K562 (cell line): Measurements from ENCODE around the gene FOXL3. TPM values are rescaled to one million over a fixed set of nuclear protein-coding genes. Genes with fewer than 3 reads are reported as not detected.

Experiments used
- ATAC-seq: fragments of 200-7000 bp; cut with Tn5 transposase; 3 replicates; pipeline ENCODE4 v1.9.1; 2020; ENCODE audit warnings: moderate library complexity
- BruUV-seq: library from RNA; stranded (reverse); fragments of 400-500 nt; replicated peaks from 2 replicates; lab custom pipeline; 2021; lab: Mats Ljungman, UMichigan
- CTCF ChIA-PET: fragments of 300-600 bp; formaldehyde crosslinking; extraction: SDS; loops from one replicate; lab custom pipeline; 2021; ENCODE audit warnings: low intra/inter-chr PET ratio; lab: Yijun Ruan, JAX
- POLR2A ChIA-PET: fragments of 300-600, 350-650 bp; sonication (Branson Sonifier 250); formaldehyde crosslinking; extraction: SDS; loops from one replicate; lab custom pipeline; 2021; ENCODE audit warnings: antibody characterized with exemption, inconsistent platforms; lab: Yijun Ruan, JAX
- DNase-seq, 4 experiments: peaks; one replicate each; pipeline versions ENCODE4 v3.0.0 to v3.0.0-alpha.2; 2011 to 2018; ENCODE audit warnings: low spot score in 3 of 4, mixed read lengths in 3 of 4; ENCODE audit errors: extremely low read depth in 1 of 4
- FAIRE-seq: peaks from 2 replicates; lab custom pipeline; 2011; peaks lifted over from hg19 to GRCh38; lab: Jason Lieb, UNC
- H2AFZ ChIP-seq: 2 replicates; pipeline ENCODE4 v1.6.0; 2011; ENCODE audit warnings: low read depth, low read length, control low read depth, inconsistent platforms
- H3K27ac ChIP-seq: fragments of 200-600 bp; 3 replicates; pipeline ENCODE4 v1.8.0; 2011; ENCODE audit warnings: low read depth, mild to moderate bottlenecking, control low read depth, inconsistent platforms, low read length, moderate library complexity, mixed read lengths; ENCODE audit errors: extremely low read depth
- H3K27me3 ChIP-seq, 2 experiments: fragments of 300-600 bp in 1 of 2; 2 replicates in 1 of 2; 3 replicates in 1 of 2; pipeline versions ENCODE4 v1.6.0 to v1.8.0; 2011; ENCODE audit warnings: inconsistent platforms in 2 of 2, low read length in 2 of 2, mild to moderate bottlenecking in 1 of 2, mixed read lengths in 1 of 2, moderate library complexity in 1 of 2; ENCODE audit not compliant: control insufficient read depth in 2 of 2, insufficient read depth in 2 of 2
- H3K36me3 ChIP-seq: fragments of 300-600 bp; 3 replicates; pipeline ENCODE4 v1.8.0; 2011; ENCODE audit warnings: mild to moderate bottlenecking, low read length, inconsistent platforms; ENCODE audit not compliant: control insufficient read depth, insufficient read depth
- H3K4me1 ChIP-seq, 2 experiments: fragments of 200-600 bp in 1 of 2; replicated peaks in 1 of 2; 2 replicates in 1 of 2; 3 replicates in 1 of 2; pipeline versions ENCODE4 v1.5.1 to v1.8.0; 2011; ENCODE audit warnings: inconsistent platforms in 2 of 2, low read length in 2 of 2, mild to moderate bottlenecking in 1 of 2, mixed read lengths in 1 of 2, moderate library complexity in 1 of 2; ENCODE audit not compliant: control insufficient read depth in 2 of 2, insufficient read depth in 2 of 2
- H3K4me2 ChIP-seq: 2 replicates; pipeline ENCODE4 v1.6.1; 2011; ENCODE audit warnings: low read length, control low read depth, inconsistent platforms, mixed read lengths; ENCODE audit not compliant: insufficient read depth
- H3K4me3 ChIP-seq: fragments of 200-600 bp; sonication (generic), shearing (Covaris generic); 2 replicates; pipeline ENCODE4 v1.5.1; 2016; ENCODE audit warnings: control low read depth, inconsistent platforms
- H3K79me2 ChIP-seq: fragments of 200-600 bp; 3 replicates; pipeline ENCODE4 v1.8.0; 2011; ENCODE audit warnings: low read length, inconsistent platforms; ENCODE audit not compliant: control insufficient read depth, insufficient read depth
- H3K9ac ChIP-seq, 2 experiments: 2 replicates each; pipeline versions ENCODE4 v1.6.0 to v1.6.1; 2011; ENCODE audit warnings: low read depth in 2 of 2, low read length in 2 of 2, control low read depth in 1 of 2, inconsistent platforms in 1 of 2, mild to moderate bottlenecking in 1 of 2, mixed read lengths in 1 of 2; ENCODE audit not compliant: insufficient read depth in 1 of 2
- H3K9me1 ChIP-seq: one replicate; pipeline ENCODE4 v1.6.0; 2011; ENCODE audit warnings: inconsistent platforms, mild to moderate bottlenecking, low read length, moderate library complexity; ENCODE audit not compliant: control insufficient read depth, insufficient read depth
- H3K9me3 ChIP-seq: replicated peaks from 2 replicates; pipeline ENCODE4 v1.5.1; 2011; ENCODE audit warnings: low read depth, low read length, inconsistent platforms; ENCODE audit not compliant: control insufficient read depth, insufficient read depth
- H4K20me1 ChIP-seq: replicated peaks from 2 replicates; pipeline ENCODE4 v1.6.1; 2011; ENCODE audit warnings: low read length, inconsistent platforms, mixed read lengths; ENCODE audit not compliant: control insufficient read depth, insufficient read depth
- HINFP ChIP-seq: fragments of 450-650 bp; conservative IDR thresholded peaks from 2 replicates; pipeline ENCODE4 v1.6.1; 2016; ENCODE audit warnings: missing genetic modification characterization, low read depth, mild to moderate bottlenecking, control low read depth, missing compliant biosample characterization
- MTF1 ChIP-seq: fragments of 250-450 bp; sonication (Bioruptor Pico); IDR thresholded peaks from 2 replicates; pipeline ENCODE4 v1.9.0; 2021; ENCODE audit warnings: moderate library complexity, mild to moderate bottlenecking, inconsistent platforms, borderline replicate concordance
- SPI1 ChIP-seq: IDR thresholded peaks from 2 replicates; pipeline ENCODE4 v1.6.1; 2011; ENCODE audit warnings: low read depth, low read length, control low read depth, borderline replicate concordance
- THRAP3 ChIP-seq: fragments of 450-650 bp; IDR thresholded peaks from 2 replicates; pipeline ENCODE4 v1.6.1; 2016; ENCODE audit warnings: mild to moderate bottlenecking, inconsistent platforms, borderline replicate concordance
- ZNF551 ChIP-seq: fragments of 250-450 bp; sonication (Bioruptor Pico); IDR thresholded peaks from 2 replicates; pipeline ENCODE4 v1.5.0; 2021; ENCODE audit warnings: mild to moderate bottlenecking, moderate library complexity
- WGBS: fragments of 100-300 bp; shearing (Covaris generic); methylation state at CpG from one replicate; pipeline ENCODE4 v1.1.6; 2016; ENCODE audit warnings: low coverage, mixed read lengths; ENCODE audit not compliant: insufficient coverage; ENCODE audit errors: missing lambda C conversion rate; 5-methylcytosine and 5-hydroxymethylcytosine counted together
- in situ Hi-C: fragments of 300-500 bp; cut with MboI; formaldehyde crosslinking; loops from 4 replicates; pipeline ENCODE4 v1.15.0; 2018; ENCODE audit warnings: inconsistent platforms, mixed read lengths
- intact Hi-C: fragments of 100-400 bp; cut with micrococcal nuclease; formaldehyde crosslinking; loops from 2 replicates; pipeline ENCODE4 v1.14.2; 2022
- polyA plus RNA-seq, 8 experiments: library from polyadenylated mRNA; depleted of rRNA in 4 of 8; stranded (reverse) in 5 of 8; unstranded in 3 of 8; fragments of >200 nt; fragmentation: Nextera tagmentation in 2 of 8; fragmentation: Illumina TruSeq in 1 of 8; extraction: Ambion mirVana in 2 of 8; extraction: Trizol in 1 of 8; gene quantifications; 2 replicates each; pipeline versions ENCODE4 v1.2.1 to v1.2.3, GENCODE V29; 2011 to 2014; ENCODE audit warnings: inconsistent platforms in 1 of 8, missing spikeins in 1 of 8
- total RNA-seq, 7 experiments: library from RNA; depleted of rRNA in 6 of 7; stranded (reverse); fragments of >200 nt in 6 of 7; fragmentation: Illumina TruSeq in 2 of 7; extraction: Trizol in 2 of 7; gene quantifications; 2 replicates each; pipeline versions ENCODE4 v1.2.1 to v1.2.3, GENCODE V29; 2011 to 2021; ENCODE audit warnings: low replicate concordance in 1 of 7

Gene FOXL3
- total and polyA plus RNA-seq, 9 of the 15 experiments (the other 6 are each of a cell fraction or from before 2014, with no cell fraction given): not detected

GRCh38 chr7:298375-298702 is 8.4 kb downstream of the FOXL3 start (continued):
- no peak for TF ChIP-seq ZNF551
- TF ChIP-seq THRAP3: no peak
- TF ChIP-seq HINFP (tag): no peak

- FAIRE-seq (no peak), ATAC-seq (no peak), DNase-seq (no peak)
- no peak overlapping the region for H3K27ac ChIP-seq
- TF ChIP-seq MTF1 (CRISPR knock-in tag) (no peak), SPI1 (0 out of 2 replicates have a peak, but pooled peaks have one; percentile 60)
- peaks cover 4% of the 10 kb centered on the region for H3K9me1 ChIP-seq
- ChIA-PET CTCF (no interaction called here), POLR2A (no interaction called here)
- no peak overlapping the region for H3K9ac ChIP-seq
- H3K79me2 ChIP-seq: no peaks in the 10 kb centered on the region
- no peaks in the 10 kb centered on the region for H3K36me3 ChIP-seq
- no TSS peak for BruUV-seq
- no peaks in the 10 kb centered on the region for H3K9me3 ChIP-seq
- 2% methylated on average over 13 of the region's 13 CpGs for WGBS
- H3K4me1 ChIP-seq: peaks cover 0 to 6% of the 10 kb centered on the region in 2 experiments; a peak in 1 of 5 replicates
- peaks cover 29 to 88% of the 10 kb centered on the region in 2 experiments for H3K27me3 ChIP-seq
- H3K4me2 ChIP-seq: no peak overlapping the region
- H4K20me1 ChIP-seq: peaks cover 12% of the 10 kb centered on the region
- H2AFZ ChIP-seq: no peak overlapping the region
- no peak overlapping the region for H3K4me3 ChIP-seq
- intact Hi-C loops (no loop called here), in situ Hi-C loops (no loop called here)
Measured at GRCh38 chr7:298743-299142, 8.8 kb downstream of the FOXL3 start.
